HL-60 (cell line): ENCODE data around the gene THBS4.

Experiments
- DNase-seq, 2 experiments: peaks; one replicate each; pipeline ENCODE4 v3.0.0-alpha.2; 2010 to 2020; ENCODE audit warnings: low read depth in 1 of 2, low spot score in 1 of 2
- H3K27ac ChIP-seq: fragments of 250-450 bp; sonication (Bioruptor Pico); replicated peaks from 2 replicates; pipeline ENCODE4 v1.5.1; 2020; ENCODE audit warnings: mild to moderate bottlenecking, moderate library complexity
- H3K27me3 ChIP-seq: fragments of 250-450 bp; sonication (Bioruptor Pico); 2 replicates; pipeline ENCODE4 v1.5.1; 2021; ENCODE audit warnings: mild to moderate bottlenecking, moderate library complexity; ENCODE audit not compliant: insufficient read depth, poor library complexity, severe bottlenecking
- H3K4me3 ChIP-seq: replicated peaks from 2 replicates; pipeline ENCODE4 v1.5.1; 2011; ENCODE audit warnings: mild to moderate bottlenecking, control low read depth, low read length; ENCODE audit not compliant: insufficient read depth
- GABPA ChIP-seq: IDR thresholded peaks from 2 replicates; pipeline ENCODE4 v1.6.1; 2012; ENCODE audit warnings: low read depth
- POLR2AphosphoS5 ChIP-seq: IDR thresholded peaks from 2 replicates; pipeline ENCODE4 v1.6.1; 2012; ENCODE audit warnings: low read depth
- SPI1 ChIP-seq: IDR thresholded peaks from 2 replicates; pipeline ENCODE4 v1.6.1; 2012; ENCODE audit warnings: low read depth, mild to moderate bottlenecking, borderline replicate concordance
- TF ChIP-seq, protein P1 (sequence below): IDR thresholded peaks from one replicate; pipeline ENCODE4 v1.5.1; 2011; ENCODE audit warnings: low read length, control low read depth, inconsistent platforms; ENCODE audit not compliant: insufficient read depth
- TF ChIP-seq, protein P2 (sequence below): IDR thresholded peaks from 2 replicates; pipeline ENCODE4 v1.6.1; 2012; ENCODE audit warnings: low read depth; ENCODE audit not compliant: insufficient replicate concordance

The THBS4 gene

GRCh38 chr5:80101993-80102392 lies 66.8 kb downstream of the THBS4 start:
- no peak overlapping the region for H3K27ac ChIP-seq
- no peak for DNase-seq
- no peak for TF ChIP-seq SPI1
- TF ChIP-seq POLR2AphosphoS5, result no peak
- TF ChIP-seq GABPA, result no peak
- TF ChIP-seq, protein P1, sequence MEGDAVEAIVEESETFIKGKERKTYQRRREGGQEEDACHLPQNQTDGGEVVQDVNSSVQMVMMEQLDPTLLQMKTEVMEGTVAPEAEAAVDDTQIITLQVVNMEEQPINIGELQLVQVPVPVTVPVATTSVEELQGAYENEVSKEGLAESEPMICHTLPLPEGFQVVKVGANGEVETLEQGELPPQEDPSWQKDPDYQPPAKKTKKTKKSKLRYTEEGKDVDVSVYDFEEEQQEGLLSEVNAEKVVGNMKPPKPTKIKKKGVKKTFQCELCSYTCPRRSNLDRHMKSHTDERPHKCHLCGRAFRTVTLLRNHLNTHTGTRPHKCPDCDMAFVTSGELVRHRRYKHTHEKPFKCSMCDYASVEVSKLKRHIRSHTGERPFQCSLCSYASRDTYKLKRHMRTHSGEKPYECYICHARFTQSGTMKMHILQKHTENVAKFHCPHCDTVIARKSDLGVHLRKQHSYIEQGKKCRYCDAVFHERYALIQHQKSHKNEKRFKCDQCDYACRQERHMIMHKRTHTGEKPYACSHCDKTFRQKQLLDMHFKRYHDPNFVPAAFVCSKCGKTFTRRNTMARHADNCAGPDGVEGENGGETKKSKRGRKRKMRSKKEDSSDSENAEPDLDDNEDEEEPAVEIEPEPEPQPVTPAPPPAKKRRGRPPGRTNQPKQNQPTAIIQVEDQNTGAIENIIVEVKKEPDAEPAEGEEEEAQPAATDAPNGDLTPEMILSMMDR, result no peak
- TF ChIP-seq, protein P2, sequence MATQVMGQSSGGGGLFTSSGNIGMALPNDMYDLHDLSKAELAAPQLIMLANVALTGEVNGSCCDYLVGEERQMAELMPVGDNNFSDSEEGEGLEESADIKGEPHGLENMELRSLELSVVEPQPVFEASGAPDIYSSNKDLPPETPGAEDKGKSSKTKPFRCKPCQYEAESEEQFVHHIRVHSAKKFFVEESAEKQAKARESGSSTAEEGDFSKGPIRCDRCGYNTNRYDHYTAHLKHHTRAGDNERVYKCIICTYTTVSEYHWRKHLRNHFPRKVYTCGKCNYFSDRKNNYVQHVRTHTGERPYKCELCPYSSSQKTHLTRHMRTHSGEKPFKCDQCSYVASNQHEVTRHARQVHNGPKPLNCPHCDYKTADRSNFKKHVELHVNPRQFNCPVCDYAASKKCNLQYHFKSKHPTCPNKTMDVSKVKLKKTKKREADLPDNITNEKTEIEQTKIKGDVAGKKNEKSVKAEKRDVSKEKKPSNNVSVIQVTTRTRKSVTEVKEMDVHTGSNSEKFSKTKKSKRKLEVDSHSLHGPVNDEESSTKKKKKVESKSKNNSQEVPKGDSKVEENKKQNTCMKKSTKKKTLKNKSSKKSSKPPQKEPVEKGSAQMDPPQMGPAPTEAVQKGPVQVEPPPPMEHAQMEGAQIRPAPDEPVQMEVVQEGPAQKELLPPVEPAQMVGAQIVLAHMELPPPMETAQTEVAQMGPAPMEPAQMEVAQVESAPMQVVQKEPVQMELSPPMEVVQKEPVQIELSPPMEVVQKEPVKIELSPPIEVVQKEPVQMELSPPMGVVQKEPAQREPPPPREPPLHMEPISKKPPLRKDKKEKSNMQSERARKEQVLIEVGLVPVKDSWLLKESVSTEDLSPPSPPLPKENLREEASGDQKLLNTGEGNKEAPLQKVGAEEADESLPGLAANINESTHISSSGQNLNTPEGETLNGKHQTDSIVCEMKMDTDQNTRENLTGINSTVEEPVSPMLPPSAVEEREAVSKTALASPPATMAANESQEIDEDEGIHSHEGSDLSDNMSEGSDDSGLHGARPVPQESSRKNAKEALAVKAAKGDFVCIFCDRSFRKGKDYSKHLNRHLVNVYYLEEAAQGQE, result no peak
- H3K27me3 ChIP-seq, result no peaks in the 10 kb centered on the region
- no peak overlapping the region for H3K4me3 ChIP-seq

DNA sequence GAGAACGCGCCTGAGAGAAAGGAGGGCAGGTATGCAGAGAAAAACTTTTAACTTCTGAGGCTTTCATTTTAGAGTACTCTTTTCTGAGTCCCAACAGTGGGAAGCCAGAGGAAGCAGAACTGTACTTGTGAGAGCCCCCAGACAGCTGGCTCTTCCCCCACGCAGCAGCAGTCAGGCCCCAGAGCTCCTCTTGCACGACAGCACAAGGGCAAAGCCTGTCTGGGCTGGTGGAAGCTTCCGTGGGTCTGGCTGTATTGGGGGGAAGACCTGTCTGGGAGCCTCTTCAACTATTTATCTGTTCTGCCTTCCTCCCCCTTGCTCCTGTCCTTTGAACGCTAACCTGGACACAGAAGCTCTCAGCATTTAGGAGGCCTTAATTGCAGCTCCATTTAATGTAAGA lies 68.2 kb downstream of the THBS4 start:
- Histone ChIP-seq H3K27ac (no peak overlapping the region), H3K4me3 (no peak overlapping the region), H3K27me3 (no peaks in the 10 kb centered on the region)
- no peak for TF ChIP-seq GABPA
- peak in 1 of 2 experiments; percentile 28 for DNase-seq

DNA sequence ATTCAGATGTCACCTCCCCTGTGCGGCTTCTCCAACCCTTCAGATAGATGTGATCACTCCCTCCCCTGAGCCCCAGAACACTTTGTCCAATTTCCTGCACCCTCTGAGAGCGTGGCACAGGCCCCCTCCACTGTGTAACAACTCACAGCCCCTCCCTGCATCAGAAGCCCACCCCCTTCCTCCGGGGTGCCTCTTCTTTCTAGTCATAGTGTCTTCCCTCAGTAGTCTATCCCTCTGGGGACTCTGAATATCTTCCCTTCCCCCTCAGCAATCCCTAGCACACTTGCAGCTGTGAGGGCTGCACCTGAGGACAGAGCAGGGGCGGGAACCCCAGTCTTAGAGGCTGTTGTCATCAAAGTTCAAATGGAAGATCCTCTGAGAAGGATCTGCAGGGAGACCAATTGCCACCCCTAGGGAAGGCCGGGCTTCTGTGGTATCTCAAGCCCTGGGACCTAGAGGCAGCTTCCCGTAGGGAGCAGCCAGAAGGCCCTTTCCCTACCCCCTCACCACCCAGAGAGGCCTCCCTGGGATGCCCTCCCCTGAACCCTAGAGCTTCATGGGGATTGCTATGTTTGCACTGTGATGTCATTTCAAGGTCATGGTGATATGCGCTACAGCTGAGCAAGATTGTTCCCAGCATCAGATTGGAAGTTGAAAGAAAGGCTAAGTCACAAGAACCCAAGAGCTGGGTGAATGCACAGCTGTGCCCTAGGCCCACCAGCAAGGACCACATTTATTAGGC lies 70.7 kb downstream of the THBS4 start:
- DNase-seq, result no peak
- TF ChIP-seq POLR2AphosphoS5 (no peak), SPI1 (no peak), GABPA (no peak)
- TF ChIP-seq, protein P2, result no peak
- TF ChIP-seq, protein P1, result no peak
- Histone ChIP-seq H3K27ac (no peak overlapping the region), H3K27me3 (no peaks in the 10 kb centered on the region), H3K4me3 (no peak overlapping the region)

GRCh38 chr5:80106916-80107315 lies 71.8 kb downstream of the THBS4 start:
- TF ChIP-seq SPI1 (no peak), POLR2AphosphoS5 (no peak), GABPA (no peak)
- TF ChIP-seq, protein P1, result no peak
- TF ChIP-seq, protein P2, result no peak
- no peak overlapping the region for H3K27ac ChIP-seq
- DNase-seq, result no peak
- no peaks in the 10 kb centered on the region for H3K27me3 ChIP-seq
- no peak overlapping the region for H3K4me3 ChIP-seq
